ENCODE results near the gene FAM114A2. TPM values are rescaled to one million over a fixed set of nuclear protein-coding genes. Genes with fewer than 3 reads are reported as not detected.

The FAM114A2 gene
- polyA plus RNA-seq, 1 donor (not counting 4 experiments of a cell fraction or from before 2014, with no cell fraction given), result 16.3 TPM

GRCh38 chr5:154000703-154001102 is 38.0 kb downstream of the FAM114A2 start:
- no peak for TF ChIP-seq EZH2 (IDR thresholded peaks at IDR 0.05; ENCODE audit: low read length)
- TF ChIP-seq CTCF (optimal IDR thresholded peaks at IDR 0.05 in 1 of 3, IDR thresholded peaks at IDR 0.05 in 1 of 3, conservative IDR thresholded peaks at IDR 0.05 in 1 of 3; ENCODE audit: extremely low read depth in 1 of 3, insufficient read depth in 2 of 3, low read length in 3 of 3), result no peak
- FAIRE-seq, result no peak

GRCh38 chr5:153999995-154000394 is 38.7 kb downstream of the FAM114A2 start:
- Histone ChIP-seq H3K4me1 (ENCODE audit: control insufficient read depth, extremely low read depth, insufficient read depth, low read length) (no peaks in the 10 kb centered on the region), H3K27ac (ENCODE audit: control insufficient read depth, insufficient read depth, low read length) (no peak overlapping the region), H2AFZ (ENCODE audit: control insufficient read depth, low read length) (no peak overlapping the region), H4K20me1 (ENCODE audit: control insufficient read depth, extremely low read depth, insufficient read depth, low read length) (no peaks in the 10 kb centered on the region), H3K9me1 (ENCODE audit: control insufficient read depth, extremely low read depth, insufficient read depth, low read length) (no peaks in the 10 kb centered on the region), H3K4me2 (ENCODE audit: control insufficient read depth, extremely low read depth, insufficient read depth, low read depth, low read length) (no peak overlapping the region), H3K79me2 (ENCODE audit: control insufficient read depth, insufficient read depth, low read length) (no peaks in the 10 kb centered on the region), H3K9me3 (ENCODE audit: control insufficient read depth, low read depth, low read length) (no peaks in the 10 kb centered on the region), H3K4me3 (ENCODE audit: control insufficient read depth in 2 of 3, extremely low read depth in 1 of 3, insufficient read depth in 2 of 3, low read depth in 1 of 3, low read length in 3 of 3) (no peak overlapping the region), H3K36me3 (ENCODE audit: control insufficient read depth in 2 of 2, extremely low read depth in 1 of 2, insufficient read depth in 2 of 2, low read length in 2 of 2) (peaks cover 0 to 4% of the 10 kb centered on the region in 2 experiments), H3K9ac (ENCODE audit: control insufficient read depth, extremely low read depth, insufficient read depth, low read length) (no peak overlapping the region), H3K27me3 (ENCODE audit: control insufficient read depth, extremely low read depth, insufficient read depth, low read length) (no peaks in the 10 kb centered on the region)
- no peak for FAIRE-seq
- DNase-seq (ENCODE audit: low read depth, low spot score), result no peak
- TF ChIP-seq CTCF (optimal IDR thresholded peaks at IDR 0.05 in 1 of 3, IDR thresholded peaks at IDR 0.05 in 1 of 3, conservative IDR thresholded peaks at IDR 0.05 in 1 of 3; ENCODE audit: extremely low read depth in 1 of 3, insufficient read depth in 2 of 3, low read length in 3 of 3) (no peak), EZH2 (IDR thresholded peaks at IDR 0.05; ENCODE audit: low read length) (no peak)
- dilution Hi-C loops (cut with MboI; ENCODE audit: extremely low pct_ligation_motif_present, low sequenced_read_pairs), result no loop called here

More at GRCh38 chr5:154000703-154001102, 38.0 kb downstream of the FAM114A2 start:
- H2AFZ ChIP-seq (ENCODE audit: control insufficient read depth, low read length), result no peak overlapping the region
- H3K36me3 ChIP-seq (ENCODE audit: control insufficient read depth in 2 of 2, extremely low read depth in 1 of 2, insufficient read depth in 2 of 2, low read length in 2 of 2), result peaks cover 0 to 4% of the 10 kb centered on the region in 2 experiments
- H4K20me1 ChIP-seq (ENCODE audit: control insufficient read depth, extremely low read depth, insufficient read depth, low read length), result no peaks in the 10 kb centered on the region
- H3K9me1 ChIP-seq (ENCODE audit: control insufficient read depth, extremely low read depth, insufficient read depth, low read length), result no peaks in the 10 kb centered on the region
- dilution Hi-C loops (cut with MboI; ENCODE audit: extremely low pct_ligation_motif_present, low sequenced_read_pairs), result no loop called here
- H3K79me2 ChIP-seq (ENCODE audit: control insufficient read depth, insufficient read depth, low read length), result no peaks in the 10 kb centered on the region
- H3K9ac ChIP-seq (ENCODE audit: control insufficient read depth, extremely low read depth, insufficient read depth, low read length), result no peak overlapping the region
- H3K4me1 ChIP-seq (ENCODE audit: control insufficient read depth, extremely low read depth, insufficient read depth, low read length), result no peaks in the 10 kb centered on the region
- H3K4me2 ChIP-seq (ENCODE audit: control insufficient read depth, extremely low read depth, insufficient read depth, low read depth, low read length), result no peak overlapping the region
- H3K4me3 ChIP-seq (ENCODE audit: control insufficient read depth in 2 of 3, extremely low read depth in 1 of 3, insufficient read depth in 2 of 3, low read depth in 1 of 3, low read length in 3 of 3), result no peak overlapping the region
- no peak for DNase-seq (ENCODE audit: low read depth, low spot score)
- no peaks in the 10 kb centered on the region for H3K27me3 ChIP-seq (ENCODE audit: control insufficient read depth, extremely low read depth, insufficient read depth, low read length)
- H3K27ac ChIP-seq (ENCODE audit: control insufficient read depth, insufficient read depth, low read length), result no peak overlapping the region
- H3K9me3 ChIP-seq (ENCODE audit: control insufficient read depth, low read depth, low read length), result no peaks in the 10 kb centered on the region

Measured in keratinocyte (primary cell).